Fibroblast of lung (primary cell): ENCODE measurements around the gene FGR.

Experiments used
- CTCF ChIP-seq, 2 donors: IDR thresholded peaks in 1 of 2; conservative IDR thresholded peaks in 1 of 2; 1 replicate in 1 of 2; 2 replicates in 1 of 2; pipeline ENCODE4 v1.5.1; 2011 to 2012; ENCODE audit warnings: low read length in 2 of 2, control low read depth in 1 of 2, inconsistent platforms in 1 of 2, low read depth in 1 of 2, mild to moderate bottlenecking in 1 of 2
- EZH2 ChIP-seq: IDR thresholded peaks from 2 replicates; pipeline ENCODE4 v1.5.1; 2012; ENCODE audit warnings: low read length, control low read depth, mild to moderate bottlenecking; ENCODE audit errors: missing control alignments

- TF ChIP-seq CTCF (conservative IDR thresholded peaks at IDR 0.05 in 1 of 2, IDR thresholded peaks at IDR 0.05 in 1 of 2; ENCODE audit: low read depth in 1 of 2, low read length in 2 of 2) (no peak), EZH2 (no peak)
Measured at GRCh38 chr1:27609210-27609555, 25.8 kb downstream of the FGR start.
